ENCODE measurements around the gene IL10RB. TPM values are rescaled to one million over a fixed set of nuclear protein-coding genes. Genes with fewer than 3 reads are reported as not detected.

The IL10RB gene
- total RNA-seq, 1 experiment from 2014 or later, result 18.2 TPM

DNA sequence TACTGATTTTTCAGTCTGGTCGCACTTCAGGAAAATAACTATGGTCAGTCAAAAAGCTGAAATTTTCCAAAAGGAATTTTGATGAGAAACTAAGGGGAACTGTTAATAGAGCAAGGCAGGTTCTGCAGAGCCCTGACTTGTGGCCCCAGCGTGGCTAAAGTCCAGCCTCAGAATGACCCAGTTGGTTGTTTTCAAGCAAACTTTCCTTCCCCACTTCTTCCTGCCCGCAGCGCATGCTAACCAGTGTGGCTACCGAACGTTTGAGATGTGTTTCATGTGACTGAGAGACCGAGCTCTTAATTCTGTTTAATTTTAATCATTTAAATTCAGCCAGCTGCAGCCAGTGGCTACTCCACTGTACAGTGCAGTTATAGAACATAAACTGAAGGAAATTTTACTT is 6.2 kb upstream of the IL10RB start:
- no TSS peak for BruUV-seq (replicated peaks)
- no peaks in the 10 kb centered on the region for H3K4me1 Mint-ChIP-seq (ENCODE audit: low read depth, unreplicated experiment)
- CTCF ChIA-PET, result no interaction called here
- TF ChIP-seq, protein P1, sequence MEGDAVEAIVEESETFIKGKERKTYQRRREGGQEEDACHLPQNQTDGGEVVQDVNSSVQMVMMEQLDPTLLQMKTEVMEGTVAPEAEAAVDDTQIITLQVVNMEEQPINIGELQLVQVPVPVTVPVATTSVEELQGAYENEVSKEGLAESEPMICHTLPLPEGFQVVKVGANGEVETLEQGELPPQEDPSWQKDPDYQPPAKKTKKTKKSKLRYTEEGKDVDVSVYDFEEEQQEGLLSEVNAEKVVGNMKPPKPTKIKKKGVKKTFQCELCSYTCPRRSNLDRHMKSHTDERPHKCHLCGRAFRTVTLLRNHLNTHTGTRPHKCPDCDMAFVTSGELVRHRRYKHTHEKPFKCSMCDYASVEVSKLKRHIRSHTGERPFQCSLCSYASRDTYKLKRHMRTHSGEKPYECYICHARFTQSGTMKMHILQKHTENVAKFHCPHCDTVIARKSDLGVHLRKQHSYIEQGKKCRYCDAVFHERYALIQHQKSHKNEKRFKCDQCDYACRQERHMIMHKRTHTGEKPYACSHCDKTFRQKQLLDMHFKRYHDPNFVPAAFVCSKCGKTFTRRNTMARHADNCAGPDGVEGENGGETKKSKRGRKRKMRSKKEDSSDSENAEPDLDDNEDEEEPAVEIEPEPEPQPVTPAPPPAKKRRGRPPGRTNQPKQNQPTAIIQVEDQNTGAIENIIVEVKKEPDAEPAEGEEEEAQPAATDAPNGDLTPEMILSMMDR (IDR thresholded peaks at IDR 0.05; ENCODE audit: unreplicated experiment), result no peak
- H3K27me3 Mint-ChIP-seq (ENCODE audit: unreplicated experiment), result no peaks in the 10 kb centered on the region
- DNase-seq, result no peak
- no peak overlapping the region for H3K4me3 Mint-ChIP-seq (ENCODE audit: low read depth, unreplicated experiment)
- no peak overlapping the region for H3K27ac Mint-ChIP-seq (ENCODE audit: unreplicated experiment)
- peaks cover 3% of the 10 kb centered on the region for H3K9me3 Mint-ChIP-seq (ENCODE audit: low read depth, unreplicated experiment)
- intact Hi-C loops (cut with micrococcal nuclease; ENCODE audit: unreplicated experiment), result loop anchor here (10.0 kb wide), 1 partner anchor 65 kb away; the partner anchor contains the start of gene IFNAR1
- peaks cover 13% of the 10 kb centered on the region for H3K36me3 Mint-ChIP-seq (ENCODE audit: insufficient read depth, unreplicated experiment)

DNA sequence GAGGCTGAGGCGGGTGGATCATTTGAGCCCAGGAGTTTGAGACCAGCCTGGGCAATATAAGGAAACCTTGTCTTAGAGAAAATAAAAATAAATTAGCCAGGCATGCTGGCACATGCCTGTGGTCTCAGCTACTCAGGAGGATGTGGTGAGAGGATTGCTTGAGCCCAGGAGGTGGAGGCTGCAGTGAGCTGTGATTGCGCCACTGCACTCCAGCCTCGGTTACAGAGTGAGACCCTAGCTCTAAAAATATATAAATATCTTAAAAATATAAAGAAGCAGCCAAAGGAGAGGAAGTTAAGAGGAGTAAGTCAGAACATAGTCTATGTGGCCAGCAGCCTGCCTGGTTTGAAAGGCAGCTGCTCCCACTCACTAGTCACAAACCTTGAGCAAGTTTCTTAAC is 4.5 kb upstream of the IL10RB start:
- TF ChIP-seq, protein P1 (IDR thresholded peaks at IDR 0.05; ENCODE audit: unreplicated experiment), result no peak
- DNase-seq, result no peak
- Mint-ChIP-seq H3K4me3 (ENCODE audit: low read depth, unreplicated experiment) (no peak overlapping the region), H3K27ac (ENCODE audit: unreplicated experiment) (no peak overlapping the region), H3K36me3 (ENCODE audit: insufficient read depth, unreplicated experiment) (peaks cover 21% of the 10 kb centered on the region), H3K4me1 (ENCODE audit: low read depth, unreplicated experiment) (peaks cover 10% of the 10 kb centered on the region), H3K9me3 (ENCODE audit: low read depth, unreplicated experiment) (peaks cover 2% of the 10 kb centered on the region), H3K27me3 (ENCODE audit: unreplicated experiment) (no peaks in the 10 kb centered on the region)
- no TSS peak for BruUV-seq (replicated peaks)
- CTCF ChIA-PET, result no interaction called here
- intact Hi-C loops (cut with micrococcal nuclease; ENCODE audit: unreplicated experiment), result loop anchor here (10.0 kb wide), 1 partner anchor 63 kb away; the partner anchor contains the start of gene IFNAR1

- Mint-ChIP-seq H3K36me3 (ENCODE audit: insufficient read depth, unreplicated experiment) (peaks cover 23% of the 10 kb centered on the region), H3K9me3 (ENCODE audit: low read depth, unreplicated experiment) (no peaks in the 10 kb centered on the region), H3K4me1 (ENCODE audit: low read depth, unreplicated experiment) (peaks cover 22% of the 10 kb centered on the region), H3K27ac (ENCODE audit: unreplicated experiment) (no peak overlapping the region), H3K27me3 (ENCODE audit: unreplicated experiment) (no peaks in the 10 kb centered on the region), H3K4me3 (ENCODE audit: low read depth, unreplicated experiment) (no peak overlapping the region)
- CTCF ChIA-PET, result no interaction called here
- intact Hi-C loops (cut with micrococcal nuclease; ENCODE audit: unreplicated experiment), result loop anchor here (10.0 kb wide), 1 partner anchor 62 kb away; the partner anchor contains the start of gene IFNAR1
- TF ChIP-seq, protein P1 (IDR thresholded peaks at IDR 0.05; ENCODE audit: unreplicated experiment), result no peak
- DNase-seq, result no peak
- BruUV-seq (replicated peaks), result no TSS peak
Measured at GRCh38 chr21:33262921-33263320, 3.2 kb upstream of the IL10RB start.

GRCh38 chr21:33264561-33264960 is 1.6 kb upstream of the IL10RB start:
- Mint-ChIP-seq H3K4me3 (ENCODE audit: low read depth, unreplicated experiment) (no peak overlapping the region), H3K36me3 (ENCODE audit: insufficient read depth, unreplicated experiment) (peaks cover 31% of the 10 kb centered on the region), H3K9me3 (ENCODE audit: low read depth, unreplicated experiment) (no peaks in the 10 kb centered on the region), H3K27me3 (ENCODE audit: unreplicated experiment) (no peaks in the 10 kb centered on the region), H3K4me1 (ENCODE audit: low read depth, unreplicated experiment) (peaks cover 39% of the 10 kb centered on the region), H3K27ac (ENCODE audit: unreplicated experiment) (no peak overlapping the region)
- intact Hi-C loops (cut with micrococcal nuclease; ENCODE audit: unreplicated experiment), result loop anchor here (10.0 kb wide), 1 partner anchor 60 kb away; the partner anchor contains the start of gene IFNAR1
- no TSS peak for BruUV-seq (replicated peaks)
- TF ChIP-seq, protein P1 (IDR thresholded peaks at IDR 0.05; ENCODE audit: unreplicated experiment), result no peak
- CTCF ChIA-PET, result interaction anchor here (0.6 kb wide), 1 partner anchor 267 kb away, joined by 5 read pairs; no protein-coding TSS in a partner anchor
- no peak for DNase-seq
